PFSK-1 (cell line): Measurements from ENCODE around the gene ATG12.

Experiments used
- FOXP2 ChIP-seq: optimal IDR thresholded peaks from 2 replicates; pipeline ENCODE3; 2011; ENCODE audit warnings: borderline replicate concordance, control low read depth, inconsistent platforms; ENCODE audit not compliant: insufficient read depth; ENCODE audit errors: extremely low read length, extremely low read depth
- POLR2AphosphoS5 ChIP-seq: IDR thresholded peaks from 2 replicates; pipeline ENCODE4 v1.6.1; 2012; ENCODE audit warnings: low read depth, mild to moderate bottlenecking, control low read depth, low read length, moderate library complexity
- REST ChIP-seq, 2 experiments: IDR thresholded peaks; 2 replicates each; pipeline versions ENCODE4 v1.6.1 to v1.8.0; 2011 to 2012; ENCODE audit warnings: low read depth in 2 of 2, low read length in 2 of 2, control low read depth in 1 of 2, inconsistent platforms in 1 of 2, mild to moderate bottlenecking in 1 of 2, moderate library complexity in 1 of 2; ENCODE audit not compliant: insufficient read depth in 1 of 2
- SIN3A ChIP-seq: IDR thresholded peaks from 2 replicates; pipeline ENCODE4 v1.6.1; 2012; ENCODE audit warnings: mild to moderate bottlenecking, low read length, moderate library complexity, borderline replicate concordance; ENCODE audit not compliant: insufficient read depth
- TAF1 ChIP-seq: IDR thresholded peaks from 2 replicates; pipeline ENCODE4 v1.6.1; 2012; ENCODE audit warnings: low read length, control low read depth, borderline replicate concordance; ENCODE audit not compliant: insufficient read depth

The ATG12 gene

GRCh38 chr5:115788440-115788839, 52.9 kb downstream of the ATG12 start:
- TF ChIP-seq FOXP2: no peak
- no peak for TF ChIP-seq POLR2AphosphoS5
- TF ChIP-seq SIN3A: no peak
- TF ChIP-seq REST (IDR thresholded peaks at IDR 0.05; ENCODE audit: insufficient read depth in 1 of 2, low read depth in 2 of 2, low read length in 2 of 2): no peak
- TF ChIP-seq TAF1: no peak

- TF ChIP-seq SIN3A (no peak), FOXP2 (no peak), POLR2AphosphoS5 (no peak), TAF1 (no peak), REST (IDR thresholded peaks at IDR 0.05; ENCODE audit: insufficient read depth in 1 of 2, low read depth in 2 of 2, low read length in 2 of 2) (no peak)
Measured at GRCh38 chr5:115787426-115787825, 53.9 kb downstream of the ATG12 start.

- TF ChIP-seq POLR2AphosphoS5: no peak
- no peak for TF ChIP-seq SIN3A
- TF ChIP-seq TAF1: no peak
- TF ChIP-seq REST (IDR thresholded peaks at IDR 0.05; ENCODE audit: insufficient read depth in 1 of 2, low read depth in 2 of 2, low read length in 2 of 2): no peak
- no peak for TF ChIP-seq FOXP2
Measured at GRCh38 chr5:115785381-115786065, 55.8 kb downstream of the ATG12 start.

DNA sequence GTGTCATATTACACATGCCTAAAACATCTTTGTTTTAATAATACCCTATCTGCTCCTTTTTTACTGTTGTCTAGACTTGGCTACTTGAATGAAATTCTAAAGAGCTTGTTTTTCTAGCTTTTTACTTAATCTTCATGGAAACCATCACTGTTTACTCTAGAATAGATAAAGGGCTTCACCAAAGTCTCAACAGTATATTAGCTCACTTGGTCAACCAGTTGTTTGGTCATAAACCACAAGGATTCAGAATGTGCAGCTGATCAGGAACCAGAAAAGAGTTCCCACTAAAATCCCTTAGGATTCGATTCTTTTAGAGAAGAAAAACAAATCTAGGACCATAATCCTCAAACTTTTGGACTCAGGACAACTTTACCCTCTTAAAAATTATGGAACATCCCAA, 62.9 kb downstream of the ATG12 start:
- no peak for TF ChIP-seq TAF1
- TF ChIP-seq POLR2AphosphoS5: no peak
